CD4-positive, alpha-beta T cell treated with Interleukin-6 at 100 ng/mL for 8 hours (primary cell): Measurements from ENCODE around the gene BRI3BP.
"Not testable (repeated sequence)": the region's sequence is repeated elsewhere in the genome, so short reads cannot be mapped to it uniquely, and the experiment has no call there.

Source experiments
- DNase-seq: peaks from one replicate; pipeline ENCODE4 v3.0.0-alpha.2; 2020; ENCODE audit warnings: mixed read lengths, low spot score

Gene BRI3BP

GRCh38 chr12:125023065-125023464, 29.6 kb downstream of the BRI3BP start:
- DNase-seq = no peak

GRCh38 chr12:125024949-125025563, 31.6 kb downstream of the BRI3BP start:
- DNase-seq = no peak

GRCh38 chr12:125025606-125026235, 32.3 kb downstream of the BRI3BP start:
- no peak for DNase-seq

GRCh38 chr12:125028106-125028505, 34.7 kb downstream of the BRI3BP start:
- DNase-seq = no peak

- no peak for DNase-seq
Measured at GRCh38 chr12:125029761-125030358, 36.4 kb downstream of the BRI3BP start.

GRCh38 chr12:125031471-125031870, 38.0 kb downstream of the BRI3BP start:
- DNase-seq = not testable (repeated sequence)

GRCh38 chr12:125032466-125033152, 39.2 kb downstream of the BRI3BP start:
- no peak for DNase-seq

- no peak for DNase-seq
Measured at GRCh38 chr12:125033288-125033687, 39.8 kb downstream of the BRI3BP start.

GRCh38 chr12:125038976-125039625, 45.7 kb downstream of the BRI3BP start:
- DNase-seq = no peak

- no peak for DNase-seq
Measured at GRCh38 chr12:125049093-125049458, 55.6 kb downstream of the BRI3BP start.

- DNase-seq = no peak
Measured at GRCh38 chr12:125050446-125050845, 57.0 kb downstream of the BRI3BP start.

GRCh38 chr12:125050868-125051267, 57.4 kb downstream of the BRI3BP start:
- no peak for DNase-seq

- no peak for DNase-seq
Measured at GRCh38 chr12:125053821-125054220, 60.4 kb downstream of the BRI3BP start.

GRCh38 chr12:125055591-125055990, 62.1 kb downstream of the BRI3BP start:
- no peak for DNase-seq

GRCh38 chr12:125056306-125056705, 62.9 kb downstream of the BRI3BP start:
- no peak for DNase-seq

GRCh38 chr12:125057708-125058107, 64.3 kb downstream of the BRI3BP start:
- no peak for DNase-seq

GRCh38 chr12:125061229-125061628, 67.8 kb downstream of the BRI3BP start:
- DNase-seq = no peak

GRCh38 chr12:125063522-125063921, 70.1 kb downstream of the BRI3BP start:
- DNase-seq = not testable (repeated sequence)

GRCh38 chr12:125064492-125064891, 71.0 kb downstream of the BRI3BP start:
- DNase-seq = no peak

GRCh38 chr12:125065021-125065918, 71.8 kb downstream of the BRI3BP start, which contains the start of gene AACS:
TSS of gene AACS (plus strand) at chr12:125065435. CDS start at chr12:125065585, 150 bp downstream.
- DNase-seq = peak; percentile 77

- DNase-seq = no peak
Measured at GRCh38 chr12:125065919-125066570, 72.6 kb downstream of the BRI3BP start.
